Measurements from ENCODE around the gene EML4.

EML4 gene

DNA sequence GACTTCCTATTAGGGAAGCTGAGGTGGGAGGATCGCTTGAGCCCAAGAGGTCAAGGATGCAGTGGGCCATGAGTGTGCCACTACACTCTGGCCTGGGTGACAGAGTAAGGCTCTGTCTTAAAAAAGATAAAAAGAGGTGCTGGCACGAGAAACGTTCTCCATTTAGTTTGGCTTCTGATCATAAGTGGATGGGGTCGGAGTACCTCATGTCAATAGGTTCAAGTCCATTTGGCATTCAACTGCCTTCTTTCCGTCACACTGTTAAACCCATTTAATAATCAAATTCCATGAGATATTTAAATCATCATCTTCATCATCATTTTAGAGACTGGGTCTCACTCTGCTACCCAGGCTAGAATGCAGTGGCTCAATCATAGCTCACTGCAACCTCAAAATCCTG is 182.7 kb downstream of the EML4 start:
- DNase-seq (ENCODE audit: low read depth) = no peak
- TF ChIP-seq, protein P1, sequence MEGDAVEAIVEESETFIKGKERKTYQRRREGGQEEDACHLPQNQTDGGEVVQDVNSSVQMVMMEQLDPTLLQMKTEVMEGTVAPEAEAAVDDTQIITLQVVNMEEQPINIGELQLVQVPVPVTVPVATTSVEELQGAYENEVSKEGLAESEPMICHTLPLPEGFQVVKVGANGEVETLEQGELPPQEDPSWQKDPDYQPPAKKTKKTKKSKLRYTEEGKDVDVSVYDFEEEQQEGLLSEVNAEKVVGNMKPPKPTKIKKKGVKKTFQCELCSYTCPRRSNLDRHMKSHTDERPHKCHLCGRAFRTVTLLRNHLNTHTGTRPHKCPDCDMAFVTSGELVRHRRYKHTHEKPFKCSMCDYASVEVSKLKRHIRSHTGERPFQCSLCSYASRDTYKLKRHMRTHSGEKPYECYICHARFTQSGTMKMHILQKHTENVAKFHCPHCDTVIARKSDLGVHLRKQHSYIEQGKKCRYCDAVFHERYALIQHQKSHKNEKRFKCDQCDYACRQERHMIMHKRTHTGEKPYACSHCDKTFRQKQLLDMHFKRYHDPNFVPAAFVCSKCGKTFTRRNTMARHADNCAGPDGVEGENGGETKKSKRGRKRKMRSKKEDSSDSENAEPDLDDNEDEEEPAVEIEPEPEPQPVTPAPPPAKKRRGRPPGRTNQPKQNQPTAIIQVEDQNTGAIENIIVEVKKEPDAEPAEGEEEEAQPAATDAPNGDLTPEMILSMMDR (IDR thresholded peaks at IDR 0.05; ENCODE audit: control insufficient read depth, extremely low read depth, insufficient read depth) = no peak
- no peak overlapping the region for H3K4me3 ChIP-seq (ENCODE audit: low read depth, low read length)

DNA sequence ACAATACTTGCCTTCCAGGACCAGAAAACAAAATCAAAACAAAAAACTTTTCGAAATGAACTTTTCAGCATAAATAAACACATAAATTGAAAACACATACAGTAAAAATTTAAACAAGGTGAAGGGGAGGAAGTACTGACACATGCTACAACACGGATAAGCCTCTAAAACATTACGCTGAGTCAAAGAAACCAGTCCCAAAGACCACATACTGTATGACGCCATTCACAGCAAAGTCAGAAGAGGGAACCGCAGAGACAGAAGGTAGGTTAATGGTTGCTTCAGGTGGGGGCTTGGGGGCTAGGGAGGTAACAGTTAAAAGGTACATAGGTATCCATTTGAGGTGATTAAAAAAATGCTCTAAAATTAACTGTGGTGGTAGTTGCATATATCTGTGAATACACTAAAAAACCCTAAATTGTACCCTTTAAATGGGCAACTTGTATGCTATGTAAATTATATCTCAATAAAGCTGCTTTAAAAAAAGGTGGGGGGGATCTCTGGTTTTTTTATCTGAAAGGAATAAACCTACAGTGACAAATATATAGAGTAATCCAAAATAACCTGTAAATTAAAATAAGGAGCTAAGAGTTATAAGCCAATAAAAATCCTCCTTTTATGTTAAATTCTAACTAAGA is 184.8 kb downstream of the EML4 start:
- DNase-seq (ENCODE audit: low read depth) = no peak
- no peak overlapping the region for H3K4me3 ChIP-seq (ENCODE audit: low read depth, low read length)
- TF ChIP-seq, protein P1 (IDR thresholded peaks at IDR 0.05; ENCODE audit: control insufficient read depth, extremely low read depth, insufficient read depth) = no peak

DNA sequence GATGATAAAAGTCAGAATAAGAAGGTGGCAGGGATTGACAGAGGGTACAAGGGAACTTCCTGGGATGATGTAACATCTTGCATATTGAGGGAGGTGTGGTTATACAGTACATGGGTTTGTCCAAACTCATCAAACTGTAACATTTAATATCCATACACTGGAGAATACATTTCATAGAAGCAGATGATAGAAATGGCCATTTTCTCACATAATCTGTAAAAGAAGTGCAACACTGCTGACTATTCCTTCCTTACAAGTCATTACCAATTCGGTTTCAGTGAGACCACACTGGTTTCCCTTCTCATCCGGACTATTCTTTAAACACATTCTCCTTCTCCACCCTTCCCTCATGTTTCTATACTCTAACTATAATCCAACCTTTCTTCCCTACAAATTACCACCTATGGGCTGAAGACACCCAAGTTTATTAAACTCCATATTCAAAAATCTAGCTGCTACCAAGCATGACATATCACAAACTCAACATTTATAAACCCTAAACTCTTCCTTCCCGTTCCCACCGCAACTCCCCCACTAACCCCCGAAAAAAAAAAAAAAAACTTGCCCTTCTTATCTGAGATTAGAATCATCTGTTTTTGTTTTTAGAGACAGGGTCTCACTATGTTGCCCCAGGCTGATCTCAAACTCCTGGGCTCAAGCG is 190.3 kb downstream of the EML4 start:
- peak overlapping the region; percentile 65 for H3K4me3 ChIP-seq (ENCODE audit: low read depth, low read length)
- DNase-seq (ENCODE audit: low read depth) = no peak
- TF ChIP-seq, protein P1 (IDR thresholded peaks at IDR 0.05; ENCODE audit: control insufficient read depth, extremely low read depth, insufficient read depth) = no peak

DNA sequence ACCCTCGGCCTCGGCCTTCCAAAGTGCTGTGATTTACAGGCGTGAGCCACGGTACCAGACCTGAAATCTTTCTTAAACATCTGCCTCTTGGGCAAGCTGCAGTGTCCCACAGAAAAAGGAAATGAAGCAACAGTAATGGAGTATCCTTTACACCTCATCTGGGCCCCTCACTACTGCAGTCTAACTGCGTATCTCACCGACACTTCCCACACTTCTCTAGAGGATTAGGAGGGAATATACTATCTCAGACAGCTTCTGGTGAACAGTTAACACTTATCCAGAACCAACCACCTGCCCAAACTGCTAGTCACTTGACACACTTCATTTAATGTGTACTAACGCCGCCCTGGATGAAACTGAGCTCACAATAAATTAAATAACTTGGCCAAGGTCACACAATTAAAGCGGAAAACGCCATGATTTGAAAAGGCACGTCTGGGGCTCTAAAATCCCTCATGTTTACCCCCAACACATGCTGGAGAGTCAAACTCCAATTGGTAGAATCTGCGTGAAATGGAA is 190.9 kb downstream of the EML4 start:
- no peak for DNase-seq (ENCODE audit: low read depth)
- H3K4me3 ChIP-seq (ENCODE audit: low read depth, low read length) = peak overlapping the region; percentile 65
- TF ChIP-seq, protein P1 (IDR thresholded peaks at IDR 0.05; ENCODE audit: control insufficient read depth, extremely low read depth, insufficient read depth) = no peak

DNA sequence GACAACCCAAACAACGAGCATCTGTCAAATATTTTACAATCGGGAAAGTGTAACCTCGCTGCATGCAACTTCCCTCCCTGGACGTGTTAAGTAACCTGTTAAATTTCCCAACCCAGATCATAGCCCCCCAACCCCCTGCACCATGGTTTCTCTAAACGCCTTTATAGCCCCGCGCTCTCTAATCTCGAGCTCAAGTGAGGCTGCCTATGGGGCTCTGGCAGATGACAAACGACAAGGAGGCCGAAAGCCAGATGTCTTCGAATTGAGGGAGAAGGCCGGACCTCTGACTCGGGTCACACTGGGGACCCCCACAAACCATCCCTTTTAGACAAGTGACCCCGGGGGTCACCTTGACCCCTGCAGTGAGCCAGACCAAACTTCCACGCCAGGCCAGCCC is 191.3 kb downstream of the EML4 start:
- TF ChIP-seq, protein P1 (IDR thresholded peaks at IDR 0.05; ENCODE audit: control insufficient read depth, extremely low read depth, insufficient read depth) = no peak
- no peak for DNase-seq (ENCODE audit: low read depth)
- peak overlapping the region; percentile 65 for H3K4me3 ChIP-seq (ENCODE audit: low read depth, low read length)

DNA sequence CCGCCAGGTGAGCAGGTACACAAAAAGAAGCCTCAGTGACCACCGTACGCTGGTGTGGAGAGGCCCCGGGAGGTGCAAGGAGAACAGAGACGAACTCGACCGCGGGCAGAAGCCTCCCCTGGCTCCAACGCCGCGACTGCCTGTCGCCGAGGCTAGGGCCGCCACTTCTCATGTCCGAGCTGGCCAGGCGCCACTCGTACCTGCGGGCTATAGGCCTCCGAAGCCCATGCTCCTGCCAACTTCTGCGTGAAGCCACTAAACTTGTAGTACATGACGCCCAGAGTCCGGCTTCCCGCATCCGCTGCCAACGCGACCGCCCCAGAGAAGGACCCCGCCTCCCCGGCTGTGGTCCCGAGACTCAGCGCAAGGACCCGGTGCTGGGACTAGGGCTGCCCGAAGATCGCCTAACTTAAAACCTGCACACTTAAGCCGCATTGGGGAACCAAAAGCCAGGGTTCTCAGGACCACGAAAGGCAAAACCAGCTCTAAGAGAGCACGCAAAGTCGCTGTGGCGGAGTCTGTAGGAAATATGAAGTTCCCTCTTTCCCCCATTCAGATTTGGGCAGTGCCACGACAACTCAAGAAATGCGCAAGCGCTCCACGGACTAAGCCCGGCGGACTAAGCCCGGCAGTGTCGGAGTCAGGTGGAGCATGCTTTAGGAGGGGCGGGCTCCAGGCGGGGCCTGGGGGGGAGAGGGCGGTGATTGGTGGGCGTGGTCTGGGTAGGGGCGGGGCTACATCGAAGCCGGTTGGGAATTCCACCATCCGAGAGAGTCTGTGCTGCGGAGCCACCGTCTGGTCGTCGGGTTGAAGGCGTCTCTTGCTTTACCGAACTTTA is 192.0 kb downstream of the EML4 start, which contains the start of gene COX7A2L:
Gene COX7A2L (minus strand): TSS at position 328 of the 838 bp plus-strand sequence. CDS start 56 bp downstream, at position 272.
- TF ChIP-seq, protein P1 (IDR thresholded peaks at IDR 0.05; ENCODE audit: control insufficient read depth, extremely low read depth, insufficient read depth) = peak; percentile 37
- H3K4me3 ChIP-seq (ENCODE audit: low read depth, low read length) = peak within 1 kb of the TSS; percentile 65
- peak; percentile 82 for DNase-seq (ENCODE audit: low read depth)
